Activated CD8-positive, alpha-beta T cell treated with anti-CD3 and anti-CD28 coated beads for 36 hours (primary cell): ENCODE results near the gene FGD6. TPM values are rescaled to one million over a fixed set of nuclear protein-coding genes. Genes with fewer than 3 reads are reported as not detected.

ENCODE experiments used
- ATAC-seq: fragments of 200-7000 bp; cut with Tn5 transposase; one replicate; pipeline ENCODE4 v1.10.0; 2021; ENCODE audit warnings: mild to moderate bottlenecking, moderate library complexity
- CTCF ChIA-PET: fragments of 350-600 bp; sonication (Branson Sonifier 250); formaldehyde crosslinking; loops from one replicate; lab custom pipeline; 2021; ENCODE audit warnings: antibody characterized with exemption; lab: Charles Lee
- POLR2A ChIA-PET: fragments of 350-600 bp; sonication (Branson Sonifier 250); formaldehyde crosslinking; loops from one replicate; lab custom pipeline; 2021; ENCODE audit warnings: antibody characterized with exemption; lab: Charles Lee
- DNase-seq: peaks from one replicate; pipeline ENCODE4 v3.0.0-alpha.2; 2020
- H3K27ac Mint-ChIP-seq: one replicate; pipeline ENCODE4 v1.8.0; 2021; ENCODE audit warnings: mild to moderate bottlenecking, mixed read lengths
- H3K27me3 Mint-ChIP-seq: one replicate; pipeline ENCODE4 v1.8.0; 2021; ENCODE audit warnings: mixed read lengths
- H3K36me3 Mint-ChIP-seq: one replicate; pipeline ENCODE4 v1.8.0; 2021; ENCODE audit warnings: low read depth, mixed read lengths
- H3K4me1 Mint-ChIP-seq: one replicate; pipeline ENCODE4 v1.8.0; 2021; ENCODE audit warnings: low read depth, mixed read lengths
- H3K4me3 Mint-ChIP-seq: one replicate; pipeline ENCODE4 v1.8.0; 2021; ENCODE audit warnings: mild to moderate bottlenecking, moderate library complexity, mixed read lengths
- H3K9me3 Mint-ChIP-seq: one replicate; pipeline ENCODE4 v1.8.0; 2021; ENCODE audit warnings: mixed read lengths
- CTCF ChIP-seq: fragments of 200-600 bp; IDR thresholded peaks from one replicate; pipeline ENCODE4 v1.8.0; 2022; ENCODE audit warnings: antibody characterized with exemption, mild to moderate bottlenecking
- intact Hi-C: fragments of 100-400 bp; cut with micrococcal nuclease; formaldehyde crosslinking; loops from one replicate; pipeline ENCODE4 v1.10.0; 2022
- total RNA-seq, 2 experiments: library from RNA; stranded (reverse); gene quantifications; one replicate each; pipeline ENCODE4 v1.2.3, GENCODE V29; 2021

The FGD6 gene
- total RNA-seq, 2 experiments from 2014 or later, result 0.41 to 0.54 TPM

GRCh38 chr12:95220190-95220589 lies 2.9 kb upstream of the FGD6 start:
- TF ChIP-seq CTCF, result no peak
- intact Hi-C loops, result no loop called here
- peak overlapping the region; percentile 38 for H3K4me3 Mint-ChIP-seq
- no peaks in the 10 kb centered on the region for H3K9me3 Mint-ChIP-seq
- CTCF ChIA-PET, result no interaction called here
- POLR2A ChIA-PET, result interaction anchor here (0.6 to 1.4 kb wide), 2 partner anchors 70 to 254 kb away, joined by 3 read pairs; partner anchors contain the start of gene METAP2
- ATAC-seq (no peak), DNase-seq (no peak)
- peaks cover 25% of the 10 kb centered on the region for H3K36me3 Mint-ChIP-seq
- H3K27me3 Mint-ChIP-seq, result peaks cover 3% of the 10 kb centered on the region
- no peak overlapping the region for H3K27ac Mint-ChIP-seq
- peaks cover 44% of the 10 kb centered on the region for H3K4me1 Mint-ChIP-seq

- DNase-seq, result peak; percentile 78
- intact Hi-C loops, result loop anchor here (5.0 kb wide), 1 partner anchor 254 kb away; the partner anchor contains the start of gene METAP2
- H3K27me3 Mint-ChIP-seq, result peaks cover 6% of the 10 kb centered on the region
- H3K36me3 Mint-ChIP-seq, result peaks cover 10% of the 10 kb centered on the region
- CTCF ChIA-PET, result interaction anchor here (0.6 to 3.0 kb wide), 5 partner anchors 25 to 146 kb away, joined by 3 to 10 read pairs (median 4); partner anchors contain the start of gene NR2C1
- H3K4me1 Mint-ChIP-seq, result peaks cover 35% of the 10 kb centered on the region
- H3K9me3 Mint-ChIP-seq, result no peaks in the 10 kb centered on the region
- POLR2A ChIA-PET, result interaction anchor here (1.4 to 1.7 kb wide), 2 partner anchors 255 kb away, joined by 3 to 10 read pairs; partner anchors contain the start of gene METAP2
- H3K4me3 Mint-ChIP-seq, result peak overlapping the region; percentile 89
- peak; percentile 17 for ATAC-seq
- no peak for TF ChIP-seq CTCF
- H3K27ac Mint-ChIP-seq, result peak overlapping the region; percentile 98
These were observed 1.2 kb upstream of the FGD6 start for GRCh38 chr12:95218150-95219133.

- Mint-ChIP-seq H3K4me1 (peaks cover 30% of the 10 kb centered on the region), H3K4me3 (peak overlapping the region; percentile 89), H3K9me3 (no peaks in the 10 kb centered on the region), H3K27me3 (peaks cover 6% of the 10 kb centered on the region), H3K27ac (peak overlapping the region; percentile 81), H3K36me3 (peaks cover 10% of the 10 kb centered on the region)
- ChIA-PET POLR2A (interaction anchor here (1.7 kb wide), 1 partner anchor 257 kb away, joined by 10 read pairs; the partner anchor contains the start of gene METAP2), CTCF (interaction anchor here (1.0 to 3.0 kb wide), 5 partner anchors 100 to 318 kb away, joined by 3 to 10 read pairs (median 4); partner anchors contain the start of gene NR2C1)
- intact Hi-C loops, result loop anchor here (5.0 kb wide), 1 partner anchor 255 kb away; the partner anchor contains the start of gene METAP2
- no peak for DNase-seq
- no peak for TF ChIP-seq CTCF
- ATAC-seq, result peak; percentile 4
These were observed 423 bp downstream of the FGD6 start for GRCh38 chr12:95216711-95217376.

- TF ChIP-seq CTCF, result no peak
- H3K4me3 Mint-ChIP-seq, result peak overlapping the region; percentile 89
- POLR2A ChIA-PET, result no interaction called here
- H3K9me3 Mint-ChIP-seq, result no peaks in the 10 kb centered on the region
- peaks cover 6% of the 10 kb centered on the region for H3K27me3 Mint-ChIP-seq
- peaks cover 26% of the 10 kb centered on the region for H3K4me1 Mint-ChIP-seq
- H3K27ac Mint-ChIP-seq, result no peak overlapping the region
- H3K36me3 Mint-ChIP-seq, result peaks cover 7% of the 10 kb centered on the region
- intact Hi-C loops, result loop anchor here (5.0 kb wide), 1 partner anchor 256 kb away; the partner anchor contains the start of gene METAP2
- DNase-seq, result no peak
- CTCF ChIA-PET, result interaction anchor here (3.0 kb wide), 1 partner anchor 99 kb away, joined by 10 read pairs; no protein-coding TSS in a partner anchor
- no peak for ATAC-seq
These were observed 1.3 kb downstream of the FGD6 start for GRCh38 chr12:95215949-95216348.
